GM19240 (cell line): Measurements from ENCODE around the gene RNF138.
"Not testable (repeated sequence)": the region's sequence is repeated elsewhere in the genome, so short reads cannot be mapped to it uniquely, and the experiment has no call there.

Experiments
- DNase-seq: peaks from one replicate; pipeline ENCODE4 v3.0.0; 2011; ENCODE audit warnings: low spot score; ENCODE audit not compliant: insufficient read length

Gene RNF138

DNA sequence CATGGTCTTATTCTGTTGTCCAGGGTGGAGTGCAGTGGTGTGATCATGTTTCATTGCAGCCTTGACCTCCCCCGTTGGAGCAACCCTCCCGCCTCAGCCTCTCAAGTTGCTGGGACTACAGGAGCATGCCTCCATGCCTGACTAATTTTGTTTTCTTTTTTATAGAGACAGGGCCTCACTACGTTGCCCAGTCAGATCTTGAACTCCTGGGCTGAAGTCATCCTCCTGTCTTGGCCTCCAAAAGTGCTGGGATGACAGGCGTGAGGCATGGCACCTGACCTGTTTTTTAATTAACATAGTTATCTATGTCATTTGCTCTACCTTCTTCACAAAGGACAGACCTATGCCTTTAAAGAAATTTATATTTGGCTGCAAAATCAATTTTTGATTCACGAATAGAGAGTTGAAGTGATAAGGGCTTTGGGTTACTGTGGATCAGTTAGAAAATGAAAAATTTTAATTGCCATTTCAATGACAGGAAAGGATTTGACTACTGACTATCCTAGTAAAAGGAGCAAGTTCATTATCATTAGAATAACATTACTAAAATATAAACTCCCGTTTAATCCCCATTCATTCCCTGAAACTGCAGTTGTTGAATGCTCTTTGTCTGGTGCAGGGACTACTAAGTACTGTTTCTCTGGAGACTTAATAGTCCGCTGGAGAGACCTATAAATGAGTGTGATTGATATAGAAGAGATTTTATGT is 3.7 kb downstream of the RNF138 start:
- DNase-seq: no peak

DNA sequence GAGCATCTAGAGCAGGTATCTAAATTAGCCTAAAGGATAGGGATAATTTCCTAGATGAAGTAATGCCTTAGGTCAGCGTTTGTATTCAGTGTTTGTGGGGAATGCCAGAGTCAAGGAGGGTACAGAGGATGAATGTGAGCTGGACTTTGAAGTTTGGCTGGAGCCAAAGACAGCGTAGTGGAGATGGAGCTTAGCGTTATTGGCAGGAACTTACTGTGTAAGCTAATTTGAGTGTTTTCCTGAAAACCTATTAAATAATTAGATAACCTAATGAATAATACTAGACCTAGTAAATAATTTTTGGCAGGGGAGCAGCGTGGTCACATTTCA is 4.2 kb downstream of the RNF138 start:
- DNase-seq: no peak

DNA sequence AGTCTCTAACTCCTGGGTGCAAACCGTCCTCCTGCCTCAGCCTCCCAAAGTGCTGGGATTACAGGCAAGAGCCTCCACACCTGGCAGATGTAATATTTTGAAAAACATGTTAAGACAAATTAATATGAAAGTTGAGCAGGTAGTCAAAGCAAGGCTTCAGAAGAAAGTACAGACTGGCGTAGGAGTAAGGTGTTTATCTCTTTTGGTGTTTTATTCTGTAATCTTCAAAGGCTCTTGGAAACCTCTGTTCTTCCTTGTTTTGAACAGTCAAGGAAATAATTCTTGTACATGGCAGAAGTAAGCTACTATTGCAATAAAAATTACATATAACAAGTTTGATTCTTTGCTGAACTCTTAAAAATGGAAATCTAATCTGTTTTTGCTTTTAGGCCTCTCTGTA is 5.3 kb downstream of the RNF138 start:
- no peak for DNase-seq

DNA sequence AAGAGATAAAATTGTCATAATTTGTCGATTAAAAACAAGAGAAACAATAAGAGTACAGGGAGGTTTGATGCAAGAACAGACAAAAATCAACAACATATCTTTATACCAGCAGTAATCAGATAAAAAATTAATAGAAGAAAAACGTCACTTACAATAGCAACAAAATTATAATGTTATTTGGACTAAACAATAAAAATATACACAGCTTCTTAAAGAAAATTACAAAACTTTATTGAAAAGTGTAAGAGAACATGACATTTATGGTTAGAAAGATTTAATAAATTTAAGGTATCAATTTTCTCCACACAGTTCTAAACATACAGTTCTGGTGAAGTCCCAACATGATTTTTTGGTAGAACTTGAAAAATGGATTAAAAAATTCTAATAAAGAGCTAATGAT is 12.8 kb downstream of the RNF138 start:
- no peak for DNase-seq

DNA sequence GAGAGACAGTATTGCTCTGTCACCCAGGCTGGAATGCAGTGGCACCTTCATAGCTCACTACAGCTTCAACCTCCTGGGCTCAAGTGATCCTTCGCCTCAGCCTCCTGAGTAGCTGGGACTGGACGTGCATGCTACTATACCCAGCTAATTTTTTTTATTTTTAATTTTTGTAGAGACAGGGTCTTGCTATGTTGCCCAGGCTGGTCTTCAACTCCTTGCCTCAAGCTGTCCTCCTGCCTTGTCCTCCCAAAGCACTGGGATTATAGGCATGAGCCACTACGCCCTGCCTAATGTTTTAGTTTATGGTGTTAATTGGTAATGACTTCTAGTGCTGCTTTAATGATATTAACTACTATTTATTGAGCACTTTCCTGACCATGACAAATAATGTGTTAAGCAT is 18.3 kb downstream of the RNF138 start:
- DNase-seq: no peak

DNA sequence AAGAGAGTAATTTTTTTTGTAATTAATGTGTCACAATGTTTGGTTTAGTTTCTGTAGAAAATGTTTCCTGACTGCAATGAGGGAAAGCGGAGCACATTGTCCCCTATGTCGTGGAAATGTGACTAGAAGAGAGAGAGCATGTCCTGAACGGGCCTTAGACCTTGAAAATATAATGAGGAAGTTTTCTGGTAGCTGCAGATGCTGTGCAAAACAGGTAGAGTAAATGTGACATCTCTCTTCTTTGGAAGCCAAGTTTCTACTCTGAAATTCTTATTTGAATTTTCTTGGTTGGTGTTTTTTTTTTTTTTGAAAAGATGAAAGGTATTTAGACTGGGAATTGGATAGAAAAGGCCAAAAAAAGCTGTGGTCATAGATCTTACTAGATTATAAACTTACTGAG is 20.0 kb downstream of the RNF138 start:
- DNase-seq: no peak

DNA sequence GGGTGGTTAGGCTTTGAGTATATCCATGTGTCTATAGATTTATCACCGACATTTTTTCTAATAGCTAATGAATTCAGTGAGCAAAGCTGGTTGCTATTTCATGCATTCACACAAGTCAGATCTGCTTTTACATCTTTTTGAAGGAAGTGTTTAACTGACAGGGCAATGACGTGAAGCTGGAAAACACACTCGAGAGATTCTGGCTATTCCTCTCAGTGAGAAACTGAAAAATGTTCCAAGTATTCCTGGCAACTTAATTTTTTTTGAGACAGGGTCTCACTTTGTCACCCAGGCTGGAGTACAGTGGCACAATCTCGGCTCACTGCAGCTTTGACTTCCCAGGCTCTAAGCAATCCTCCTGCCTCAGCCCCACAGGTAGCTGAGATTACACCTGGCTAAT is 21.2 kb downstream of the RNF138 start:
- no peak for DNase-seq

DNA sequence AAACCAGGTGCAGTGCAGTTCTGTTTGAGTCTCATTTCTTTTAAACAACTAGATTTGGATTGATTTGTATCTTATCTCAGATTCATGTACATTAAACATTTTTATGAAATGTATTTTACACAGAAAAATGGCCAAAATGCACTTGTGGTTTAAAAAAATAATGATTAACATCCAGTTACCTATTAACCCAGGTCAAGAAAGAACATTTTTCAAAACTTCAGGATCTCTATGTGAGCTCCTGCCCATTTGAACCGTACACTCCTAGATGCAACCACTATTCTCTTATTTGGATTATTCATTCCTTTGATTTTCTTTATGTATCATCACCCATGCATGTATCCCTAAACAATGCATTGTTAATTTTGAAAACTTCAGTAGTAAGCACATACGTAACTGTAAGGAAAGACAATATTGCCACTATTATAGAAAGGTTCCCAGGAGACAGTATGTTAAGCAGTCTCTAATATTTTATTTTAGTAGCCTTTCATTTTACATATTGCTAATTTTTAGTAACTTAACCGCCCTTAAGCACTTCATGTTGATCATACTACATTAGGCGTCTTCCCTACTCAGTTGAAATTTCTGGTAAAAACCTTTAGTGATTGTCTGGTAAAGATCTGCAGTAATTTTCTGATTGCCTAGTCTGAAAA is 22.7 kb downstream of the RNF138 start:
- no peak for DNase-seq

DNA sequence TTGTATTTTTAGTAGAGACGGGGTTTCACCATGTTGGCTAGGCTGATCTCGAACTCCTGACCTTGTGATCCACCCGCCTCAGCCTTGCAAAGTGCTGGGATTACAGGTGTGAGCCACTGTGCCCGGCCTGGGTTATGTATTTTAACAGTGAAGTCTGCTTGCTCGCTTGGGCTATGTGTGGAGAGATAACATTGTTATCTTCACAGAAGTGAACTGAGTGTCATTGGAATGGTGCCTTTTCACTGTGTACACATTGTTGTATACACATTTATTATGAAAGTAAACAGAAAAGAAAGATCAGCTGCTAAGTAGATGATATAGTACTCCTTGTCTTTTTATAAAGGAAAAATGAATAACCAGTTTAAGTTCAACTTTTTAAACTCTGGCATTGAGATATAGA is 30.4 kb downstream of the RNF138 start:
- no peak for DNase-seq

DNA sequence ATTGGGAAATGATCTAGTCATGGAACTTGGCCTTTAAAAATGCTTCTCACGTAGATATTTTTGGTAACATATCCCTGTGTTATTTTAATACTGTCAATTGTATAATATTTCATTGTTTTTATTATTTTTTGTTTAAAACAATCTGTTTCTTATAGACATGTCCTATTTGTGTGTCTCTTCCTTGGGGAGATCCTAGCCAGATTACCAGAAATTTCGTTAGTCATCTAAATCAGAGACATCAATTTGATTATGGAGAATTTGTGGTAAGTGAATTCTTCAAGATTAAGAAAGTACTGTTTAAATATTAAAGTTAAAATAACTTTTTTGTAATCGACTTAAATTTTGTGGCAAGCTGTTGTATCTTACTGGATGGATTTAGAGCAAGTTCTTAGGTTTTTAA is 34.9 kb downstream of the RNF138 start:
- DNase-seq: no peak

DNA sequence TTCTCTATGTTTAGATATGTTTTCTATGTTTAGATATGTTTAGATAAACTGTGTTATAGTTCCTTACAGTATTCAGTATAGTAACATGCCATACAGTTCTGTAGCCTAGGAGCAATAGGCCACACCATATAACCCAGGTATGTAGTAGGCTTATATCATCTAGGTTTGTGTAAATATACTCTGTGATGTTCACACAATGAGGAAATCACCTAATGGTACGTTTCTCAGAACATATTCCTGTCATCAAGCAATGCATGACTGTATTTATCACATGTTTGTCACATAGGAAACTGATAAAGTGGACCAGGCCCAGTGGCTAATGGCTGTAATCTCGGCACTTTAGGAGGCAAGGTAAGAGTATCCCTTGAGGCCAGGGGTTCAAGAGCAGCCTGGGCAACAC is 44.0 kb downstream of the RNF138 start:
- no peak for DNase-seq

DNA sequence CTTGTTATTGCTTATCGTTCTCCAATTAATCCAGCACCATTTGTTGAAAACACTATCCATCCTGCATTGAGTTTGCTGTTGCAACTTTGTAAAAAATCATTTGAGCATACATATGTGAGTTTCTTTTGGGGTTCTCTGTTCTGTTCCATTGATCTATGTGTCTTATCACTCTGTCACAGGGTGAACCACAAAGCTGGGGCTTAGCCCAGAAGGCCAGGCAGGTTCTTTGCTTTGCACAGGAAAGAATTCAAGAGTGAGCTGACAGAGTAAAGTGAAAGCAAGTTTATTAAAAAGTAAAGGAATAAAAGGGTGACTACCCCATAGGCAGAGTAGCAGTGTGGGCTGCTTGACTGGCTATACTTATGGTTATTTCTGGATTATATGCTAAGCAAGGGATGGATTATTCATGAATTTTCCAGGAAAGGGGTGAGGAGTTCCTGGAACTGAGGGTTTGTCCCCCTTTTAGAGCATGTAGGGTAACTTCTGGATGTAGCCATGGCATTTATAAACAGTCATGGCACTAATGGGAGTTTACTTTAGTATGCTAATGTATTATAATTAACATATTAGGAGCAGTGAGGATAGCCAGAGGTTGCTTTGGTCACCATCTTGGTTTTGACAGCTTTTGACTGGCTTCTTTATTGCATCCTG is 46.8 kb downstream of the RNF138 start:
- DNase-seq: no peak

DNA sequence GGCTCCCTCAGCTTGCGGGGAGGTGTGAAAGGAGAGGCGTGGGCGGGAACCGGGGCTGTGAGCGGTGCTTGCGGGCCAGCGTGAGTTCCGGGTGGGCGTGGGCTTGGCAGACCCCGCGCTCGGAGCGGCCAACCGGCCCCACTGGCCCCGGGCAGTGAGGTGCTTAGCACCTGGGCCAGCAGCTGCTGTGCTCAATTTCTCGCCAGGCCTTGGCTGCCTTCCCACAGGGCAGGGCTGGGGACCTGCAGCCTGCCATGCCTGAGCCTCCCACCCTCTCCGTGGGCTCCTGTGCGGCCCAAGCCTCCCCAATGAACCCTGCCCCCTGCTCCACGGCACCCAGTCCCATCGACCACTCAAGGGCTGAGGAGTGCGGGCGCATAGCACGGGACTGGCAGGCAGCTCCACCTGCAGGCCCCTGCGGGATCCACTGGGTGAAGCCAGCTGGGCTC is 48.2 kb downstream of the RNF138 start:
- DNase-seq: no peak

DNA sequence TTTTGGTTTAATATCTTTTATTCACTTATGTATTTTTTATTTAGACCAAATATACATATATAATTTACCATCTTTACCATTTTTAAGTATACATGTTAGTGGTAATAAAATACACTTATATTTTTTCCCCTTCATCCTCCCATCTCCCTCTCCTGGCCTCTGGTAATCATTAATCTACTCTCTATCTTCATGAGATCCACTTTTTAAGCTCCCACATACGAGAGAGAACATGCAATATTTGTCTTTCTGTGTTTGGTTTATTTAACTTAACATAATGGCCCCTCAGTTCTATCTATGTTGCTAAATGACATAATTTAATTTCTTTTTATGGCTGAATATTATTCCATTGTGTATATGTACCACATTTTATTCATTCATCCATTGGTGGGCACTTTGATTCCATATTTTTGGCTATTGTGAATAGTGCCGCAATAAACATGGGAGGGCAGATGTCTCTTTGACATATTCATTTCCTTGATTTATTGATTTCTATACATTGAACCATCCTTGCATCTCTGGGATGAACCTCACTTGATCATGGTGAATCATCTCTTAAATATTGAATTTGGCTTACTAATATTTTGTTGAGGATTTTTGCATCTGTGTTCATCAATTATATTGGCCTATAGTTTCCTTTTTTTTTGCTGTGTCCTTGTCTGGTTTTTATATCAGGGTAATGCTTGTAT is 56.7 kb downstream of the RNF138 start:
- DNase-seq: no peak

DNA sequence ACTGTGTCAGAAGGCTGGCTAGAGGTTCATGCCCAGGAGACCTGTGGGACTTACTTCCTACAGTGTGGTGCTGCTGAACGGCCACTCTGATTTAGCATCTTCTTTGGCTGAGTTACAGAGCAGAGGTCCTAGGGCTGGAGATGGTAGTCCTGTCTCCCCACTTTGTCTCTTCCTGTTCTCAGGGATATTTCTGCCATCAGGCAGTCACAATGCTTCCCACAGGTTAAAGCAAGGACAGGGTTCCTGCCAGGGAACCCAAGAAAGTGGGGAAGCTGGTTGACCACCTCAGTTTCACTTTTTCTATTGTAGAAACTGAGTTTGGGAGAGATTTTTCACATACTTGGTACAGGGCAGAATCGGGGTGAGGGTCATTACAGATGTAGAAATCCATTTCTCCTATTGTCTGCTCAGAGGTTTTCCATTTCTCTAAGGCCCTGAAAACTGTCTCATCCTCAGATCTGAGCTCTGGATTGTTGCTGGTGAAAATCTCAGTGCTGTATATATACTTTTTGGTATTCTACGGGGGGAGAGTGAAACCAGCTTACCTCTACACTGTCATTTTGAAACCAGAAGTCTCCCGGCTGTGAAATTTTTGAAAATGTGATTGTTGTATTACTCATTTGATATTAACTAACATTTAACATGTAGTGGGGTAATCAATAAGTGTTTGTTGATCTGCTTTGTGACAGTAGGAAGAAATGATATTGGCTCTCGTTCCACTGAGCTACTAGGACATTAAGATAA is 61.2 kb downstream of the RNF138 start:
- no peak for DNase-seq

DNA sequence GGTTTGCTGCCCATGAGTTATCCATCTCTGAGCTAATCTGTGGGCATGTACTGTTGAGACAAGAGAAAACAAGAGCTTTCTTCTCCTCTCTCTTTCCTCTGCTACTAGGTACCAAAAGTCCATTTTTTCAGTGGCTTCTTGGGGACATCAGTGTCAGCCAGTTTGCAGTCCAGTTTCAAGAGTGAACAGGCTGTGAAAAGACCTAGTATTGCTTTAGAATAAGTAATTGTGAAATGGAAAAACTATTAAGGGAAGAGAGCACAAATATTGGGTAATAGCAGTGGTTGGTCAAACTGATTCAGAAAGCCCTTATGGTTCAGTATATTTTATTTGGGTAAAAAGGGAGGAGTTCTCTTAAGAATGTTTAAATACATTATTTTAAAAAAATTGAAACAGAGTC is 65.2 kb downstream of the RNF138 start:
- DNase-seq: no peak

DNA sequence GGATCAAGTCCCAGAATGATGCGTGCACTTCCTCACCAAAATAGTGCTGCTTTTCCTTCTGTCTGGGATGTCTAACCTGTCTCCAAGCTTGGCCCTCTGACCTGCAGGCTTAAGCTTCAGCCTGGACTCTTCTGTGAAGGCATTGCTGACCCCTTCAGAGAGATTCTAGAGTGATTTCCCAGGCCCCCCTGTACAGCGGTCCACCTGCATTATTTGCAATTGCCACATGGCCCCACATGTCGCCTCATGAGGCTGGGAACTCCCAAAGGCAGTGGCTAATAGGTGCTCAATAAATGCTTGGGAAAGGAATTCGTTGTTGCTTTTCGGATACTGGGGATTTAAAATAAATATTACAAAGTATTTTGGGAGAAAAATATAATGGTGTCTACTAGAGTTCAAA is 65.9 kb downstream of the RNF138 start:
- no peak for DNase-seq

DNA sequence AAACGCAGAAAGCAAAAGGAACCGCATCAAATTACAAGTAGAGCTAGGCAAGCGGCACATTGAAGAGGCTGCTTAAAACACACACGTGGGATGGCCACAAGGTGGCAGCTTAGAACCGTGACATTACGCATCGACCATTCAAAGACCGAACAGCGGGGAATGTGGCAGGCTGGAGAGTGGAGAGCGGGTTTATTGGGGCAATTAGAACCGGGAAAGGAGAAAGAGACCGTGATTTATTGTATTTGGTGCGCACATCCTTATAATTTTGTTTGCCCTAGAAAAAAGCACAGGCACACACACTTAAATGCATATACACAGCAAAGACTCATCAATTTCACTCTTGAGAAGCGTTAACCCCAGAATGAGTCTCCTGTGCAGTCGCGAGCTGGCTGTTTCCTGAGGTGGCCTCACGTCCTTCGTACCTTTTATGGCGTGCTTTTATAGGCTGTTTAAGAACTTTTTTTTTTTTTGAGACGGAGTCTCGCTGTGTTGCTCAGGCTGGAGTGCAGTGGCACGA is 66.5 kb downstream of the RNF138 start:
- DNase-seq: peak; percentile 34

DNA sequence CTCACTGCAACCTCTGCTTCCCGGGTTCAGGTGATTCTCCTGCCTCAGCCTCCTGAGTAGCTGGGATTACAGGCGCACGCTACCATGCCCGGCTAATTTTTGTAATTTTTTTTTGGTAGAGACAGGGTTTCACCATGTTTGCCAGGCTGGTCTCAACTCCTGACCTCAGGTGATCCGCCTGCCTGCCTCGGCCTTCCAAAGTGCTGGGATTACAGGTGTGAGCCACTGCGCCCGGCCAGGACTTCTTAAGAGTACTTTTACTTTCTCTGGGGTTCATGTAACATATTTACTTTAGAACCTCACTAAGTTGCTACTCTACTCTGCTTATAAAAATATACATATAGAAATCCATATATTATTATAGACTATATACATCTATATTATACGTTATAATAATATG is 67.0 kb downstream of the RNF138 start:
- DNase-seq: not testable (repeated sequence)

DNA sequence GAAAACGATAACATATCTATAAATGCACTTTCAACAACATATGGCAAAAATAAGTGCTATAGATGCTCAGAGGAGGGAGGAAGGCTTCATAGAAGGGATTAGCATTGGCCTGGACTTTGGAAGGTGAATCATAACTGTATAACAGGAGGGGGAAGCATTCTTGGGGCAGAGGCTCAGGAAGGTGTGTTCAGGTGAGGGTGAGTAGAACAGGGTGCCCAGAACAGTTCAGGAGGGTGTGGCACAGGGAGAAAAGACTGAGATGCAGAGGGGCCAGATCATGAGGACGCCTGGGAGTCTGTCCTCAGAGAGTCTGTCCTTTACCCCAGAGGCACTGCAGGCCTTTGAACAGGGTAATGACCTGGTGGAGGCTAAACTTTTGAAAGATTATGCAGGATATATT is 68.9 kb downstream of the RNF138 start:
- DNase-seq: no peak

DNA sequence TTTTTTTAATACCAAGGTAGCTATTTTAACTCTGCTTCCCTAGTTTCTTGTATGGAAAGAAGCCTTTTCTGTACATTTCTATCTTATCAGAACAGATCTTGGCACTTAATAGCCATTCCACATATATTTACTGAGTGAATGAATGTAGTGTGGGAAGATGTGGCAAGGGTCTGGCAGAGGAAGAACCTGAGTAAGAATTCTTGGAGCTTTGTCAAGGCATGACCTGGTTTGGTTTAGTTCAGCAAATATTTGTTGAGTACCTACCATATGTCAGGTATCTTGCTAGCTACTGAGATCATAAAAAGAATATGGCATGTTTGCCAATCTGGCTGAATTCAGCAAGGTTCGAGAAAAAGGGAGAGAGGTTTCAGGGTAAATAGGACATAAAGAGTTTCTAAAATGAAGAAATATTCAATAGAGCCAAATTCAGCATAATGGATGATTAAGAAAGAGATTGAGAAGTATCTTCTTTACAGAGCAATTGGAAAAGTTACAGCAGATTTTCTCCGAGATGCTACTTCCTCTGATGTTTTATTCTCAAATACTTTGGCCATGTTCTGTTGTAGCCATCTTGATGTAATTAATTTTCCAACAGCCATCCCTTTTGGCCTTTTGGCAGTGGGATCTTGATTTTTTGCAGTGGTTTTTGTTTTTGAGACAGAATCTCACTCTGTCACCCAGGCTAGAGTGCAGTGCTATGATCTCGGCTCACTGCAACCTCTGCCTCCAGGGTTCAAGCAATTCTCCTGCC is 76.5 kb downstream of the RNF138 start:
- no peak for DNase-seq
